CD4-positive, alpha-beta T cell treated with Interleukin-6 at 100 ng/mL for 8 hours (primary cell): ENCODE data around the gene FILIP1.

Source experiments
- DNase-seq: peaks from one replicate; pipeline ENCODE4 v3.0.0-alpha.2; 2020; ENCODE audit warnings: mixed read lengths, low spot score

Gene FILIP1

DNA sequence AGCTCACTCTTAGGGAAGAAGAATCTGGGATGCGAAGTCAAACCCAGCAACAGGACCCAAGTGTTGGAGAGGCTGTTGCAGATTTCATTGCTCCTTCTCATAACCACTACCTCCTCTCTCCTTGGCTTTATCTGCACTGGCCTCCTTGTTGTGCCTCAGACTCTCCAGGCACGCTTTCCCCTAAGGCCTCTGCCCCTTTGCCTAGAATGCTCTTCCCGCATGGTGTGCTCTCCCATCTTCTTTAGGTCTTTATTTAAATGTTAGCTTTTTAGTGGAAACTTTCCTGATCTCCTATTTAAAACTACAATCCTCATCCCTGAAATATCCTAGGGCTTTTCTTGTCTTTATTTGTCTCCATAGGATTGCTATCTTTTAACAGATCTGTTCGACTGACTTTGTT is 114.1 kb downstream of the FILIP1 start:
- DNase-seq, result no peak

- DNase-seq, result no peak
These were observed 115.5 kb downstream of the FILIP1 start for GRCh38 chr6:75378101-75378500.

GRCh38 chr6:75377386-75377785 is 116.2 kb downstream of the FILIP1 start:
- DNase-seq, result no peak

- no peak for DNase-seq
These were observed 117.1 kb downstream of the FILIP1 start for GRCh38 chr6:75376347-75377024.

- DNase-seq, result no peak
These were observed 118.6 kb downstream of the FILIP1 start for GRCh38 chr6:75374961-75375400.

GRCh38 chr6:75372884-75373283 is 120.7 kb downstream of the FILIP1 start:
- no peak for DNase-seq

DNA sequence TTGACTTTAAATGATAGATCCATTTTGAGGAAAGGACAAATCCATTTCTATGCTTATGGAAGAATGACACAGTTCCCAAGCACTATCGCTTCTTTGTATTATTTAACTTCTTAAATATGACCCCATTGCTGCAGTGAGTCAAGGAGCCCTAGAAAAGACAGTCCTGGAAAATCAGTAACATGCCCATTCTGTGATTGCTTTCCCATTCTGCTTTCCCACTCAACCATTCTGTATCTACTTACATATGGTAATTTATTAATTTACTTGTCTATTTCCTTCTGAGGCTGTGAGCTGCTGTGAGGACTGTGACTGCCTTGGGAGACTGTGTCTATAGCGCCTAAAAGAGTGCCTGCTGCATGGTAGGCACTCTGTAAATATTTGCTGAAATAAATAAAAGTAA is 123.6 kb downstream of the FILIP1 start:
- DNase-seq, result no peak

DNA sequence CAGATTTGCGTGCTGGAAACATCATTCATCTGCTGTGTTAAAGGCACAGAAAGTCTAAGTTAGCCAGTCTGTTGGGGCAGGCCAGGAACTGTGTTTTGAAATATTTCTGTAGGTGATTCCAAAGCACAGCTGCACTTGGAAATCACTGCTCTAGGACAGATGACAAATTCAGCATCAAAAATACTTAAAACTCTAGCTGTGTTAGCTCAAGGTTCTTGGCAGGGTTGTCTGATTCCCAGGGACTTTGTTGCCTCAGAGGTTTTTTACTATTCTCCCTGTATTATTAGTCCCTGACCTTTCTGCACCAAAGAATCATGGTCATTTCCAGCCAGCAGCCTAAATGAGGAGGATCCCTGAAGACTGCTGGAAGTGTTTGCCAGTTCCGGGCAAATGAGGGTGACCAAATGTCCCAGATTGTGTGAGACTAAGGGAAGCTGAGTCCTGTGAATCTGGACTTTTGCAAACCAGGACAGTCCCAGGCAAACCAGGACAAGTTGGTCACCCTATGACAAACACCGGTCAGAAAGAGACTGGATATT is 124.7 kb downstream of the FILIP1 start:
- DNase-seq, result no peak

DNA sequence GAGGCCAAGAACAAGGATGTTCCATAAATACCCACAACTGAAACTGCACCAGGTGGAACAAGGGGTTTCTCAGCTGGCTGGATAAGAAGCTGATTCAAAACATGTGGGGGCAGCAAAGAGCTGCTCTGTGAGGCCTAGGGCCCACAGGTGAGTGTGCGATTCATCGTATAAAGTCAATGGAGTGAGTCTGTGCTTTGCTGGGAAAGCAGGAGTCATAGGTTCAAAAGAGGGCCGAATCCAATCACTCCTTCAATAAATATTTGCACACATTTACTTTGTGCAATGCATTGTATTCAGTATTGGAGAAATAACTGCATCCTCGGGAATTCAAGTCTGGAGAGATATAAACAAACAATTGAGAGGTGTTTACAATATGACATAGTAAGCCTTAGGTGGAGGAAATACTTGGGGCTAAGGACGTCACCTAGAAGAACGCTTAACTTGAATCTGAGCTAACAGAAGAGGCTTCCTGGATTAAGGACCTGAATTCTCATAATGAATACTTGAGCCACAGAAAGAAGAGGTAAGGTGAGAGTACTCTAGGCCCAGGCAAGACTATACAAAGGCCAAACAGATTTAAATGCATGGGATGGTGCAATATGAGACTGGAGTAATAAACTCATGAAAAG is 125.3 kb downstream of the FILIP1 start:
- DNase-seq, result no peak

DNA sequence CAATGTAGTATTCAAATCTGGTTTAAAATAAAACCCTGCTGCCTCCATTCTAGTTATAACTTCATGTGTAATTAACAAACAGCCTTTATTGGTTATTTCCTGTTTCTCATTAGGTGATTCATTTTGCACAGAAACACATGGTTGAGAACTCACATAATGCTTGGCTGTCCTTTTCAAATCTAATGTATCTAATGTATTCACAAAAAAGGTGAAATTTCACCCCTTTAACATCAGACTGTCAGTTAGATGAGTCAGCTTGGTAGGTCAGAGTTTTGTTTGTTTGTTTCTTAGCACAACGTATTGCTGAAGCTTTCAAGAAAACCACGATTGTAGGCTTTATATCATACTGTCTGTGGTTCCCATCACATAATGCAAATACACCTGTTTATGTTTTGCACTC is 130.3 kb downstream of the FILIP1 start:
- no peak for DNase-seq

GRCh38 chr6:75353644-75354043 is 140.0 kb downstream of the FILIP1 start:
- no peak for DNase-seq

DNA sequence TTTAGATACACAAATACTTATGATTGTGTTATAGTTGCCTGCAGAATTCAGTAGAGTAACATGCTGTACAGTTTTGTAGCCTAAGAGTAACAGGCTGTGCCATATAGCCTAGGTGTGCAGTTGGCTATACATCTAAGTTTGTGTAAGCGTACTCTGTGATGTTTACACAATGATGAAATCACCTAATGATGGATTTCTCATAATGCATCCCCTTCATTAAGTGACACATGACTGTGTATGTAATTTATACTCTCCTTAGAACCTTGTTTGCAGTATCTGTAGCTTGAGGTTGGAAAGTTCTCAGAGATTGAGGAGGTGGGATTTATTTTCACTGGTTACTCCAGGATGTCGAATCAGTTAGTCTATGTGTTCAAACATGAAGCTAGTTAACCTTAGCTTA is 142.0 kb downstream of the FILIP1 start:
- no peak for DNase-seq

GRCh38 chr6:75350808-75351207 is 142.8 kb downstream of the FILIP1 start:
- DNase-seq, result no peak

DNA sequence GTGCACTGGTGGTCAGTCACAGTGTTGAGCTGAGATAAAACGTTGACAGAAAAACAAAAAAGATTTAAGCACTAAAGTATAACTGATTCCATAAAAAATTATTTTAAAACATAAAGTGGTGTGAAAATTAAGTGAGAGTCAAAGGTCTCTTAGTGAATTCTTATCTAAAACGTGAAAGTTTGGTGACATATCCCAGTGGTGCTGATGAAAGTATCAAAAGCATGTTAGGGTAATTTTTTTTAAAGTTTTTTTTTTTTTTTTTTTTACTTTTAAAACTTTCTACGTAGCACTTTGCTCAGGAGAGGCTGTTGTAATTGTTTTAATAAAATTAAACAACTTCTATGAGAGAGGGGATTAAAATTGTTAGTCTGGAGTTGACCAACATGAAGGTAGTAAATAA is 143.4 kb downstream of the FILIP1 start:
- no peak for DNase-seq

DNA sequence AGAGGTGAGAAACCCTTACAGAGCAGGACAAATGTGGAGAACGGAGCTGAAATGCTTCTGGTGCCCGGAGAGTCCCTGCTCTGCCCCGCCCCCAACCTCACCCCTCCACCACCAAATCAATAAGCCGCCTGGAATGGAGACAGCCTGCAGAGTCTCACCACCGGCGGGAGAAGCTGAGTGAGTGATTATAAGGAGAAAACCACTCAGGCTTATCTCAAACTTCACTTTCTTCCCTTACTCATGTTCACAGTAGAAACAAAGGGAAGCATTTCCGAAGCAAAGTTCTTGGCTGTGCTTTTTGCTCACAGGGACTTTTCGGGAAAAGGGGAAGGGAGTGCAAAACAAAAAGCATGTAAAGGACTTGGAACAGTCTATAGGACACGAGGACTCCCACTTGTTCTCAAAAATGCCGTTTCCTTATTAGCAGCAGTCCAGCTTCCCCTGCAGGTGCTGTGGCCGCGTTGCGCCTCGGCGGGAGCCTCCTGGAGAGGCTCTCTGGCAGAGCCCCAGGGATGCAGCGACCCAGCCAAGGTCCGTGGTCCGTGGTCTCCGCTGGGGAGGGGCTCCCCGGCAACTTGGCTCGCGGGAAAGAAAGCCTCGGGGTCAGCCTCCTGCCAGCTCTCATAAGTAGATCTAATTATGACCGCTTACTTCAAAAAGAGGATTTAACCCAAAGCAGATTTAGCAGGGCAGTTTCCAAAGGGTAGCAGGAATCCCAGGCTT is 144.2 kb downstream of the FILIP1 start:
- DNase-seq, result no peak

DNA sequence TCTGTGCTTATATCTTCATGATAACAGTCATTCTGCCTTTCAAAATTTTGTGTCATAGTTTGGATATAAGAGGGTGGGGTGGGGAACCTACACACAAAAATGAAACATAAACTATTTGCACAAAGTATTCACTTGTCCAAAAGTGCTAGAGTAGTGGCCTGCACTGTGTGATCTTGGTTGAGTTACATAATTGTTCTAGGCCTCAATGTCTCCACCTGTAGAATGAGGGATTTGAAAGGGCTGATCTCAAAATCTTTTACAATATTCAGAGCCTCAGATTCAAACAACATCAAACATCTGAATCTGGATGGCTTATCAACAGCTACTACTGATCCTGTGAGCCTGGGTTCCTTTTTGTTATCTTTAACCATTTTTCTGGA is 144.7 kb downstream of the FILIP1 start:
- no peak for DNase-seq

- no peak for DNase-seq
These were observed 145.5 kb downstream of the FILIP1 start for GRCh38 chr6:75347898-75348610.

DNA sequence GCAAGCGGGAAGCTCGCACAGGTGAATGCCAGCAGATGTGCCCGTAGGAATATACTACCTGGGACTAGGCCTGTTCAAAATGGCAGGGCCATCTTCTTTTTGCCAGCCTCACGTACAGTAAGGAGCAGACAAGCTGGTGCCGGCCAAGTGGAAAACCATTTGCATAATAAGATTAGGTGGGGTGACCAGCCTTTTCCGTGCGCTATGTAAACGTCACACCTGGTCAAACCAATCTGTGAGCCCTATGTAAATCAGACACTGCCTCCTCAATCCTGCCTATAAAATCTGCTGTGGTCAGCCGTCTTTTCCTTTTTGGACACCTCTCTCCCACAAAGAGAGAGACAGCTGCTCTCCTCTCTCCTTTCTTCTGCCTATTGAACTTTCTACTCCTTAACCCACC is 148.2 kb downstream of the FILIP1 start:
- DNase-seq, result no peak

- no peak for DNase-seq
These were observed 149.1 kb downstream of the FILIP1 start for GRCh38 chr6:75344455-75344854.

- no peak for DNase-seq
These were observed 149.6 kb downstream of the FILIP1 start for GRCh38 chr6:75344021-75344420.

GRCh38 chr6:75337835-75338580 is 155.6 kb downstream of the FILIP1 start:
- DNase-seq, result no peak
